H9 (cell line): Measurements from ENCODE around the gene TMEM156. TPM values are rescaled to one million over a fixed set of nuclear protein-coding genes. Genes with fewer than 3 reads are reported as not detected.

Source experiments
- DNase-seq: peaks from one replicate; pipeline ENCODE4 v3.0.0-alpha.2; 2017
- H2AFZ ChIP-seq: one replicate; pipeline ENCODE4 v1.6.1; 2013; ENCODE audit warnings: mild to moderate bottlenecking, low read length, control low read depth, moderate library complexity
- H2AK5ac ChIP-seq: 2 replicates; pipeline ENCODE4 v1.6.1; 2013; ENCODE audit warnings: low read length, control low read depth, mixed read lengths; ENCODE audit not compliant: insufficient read length
- H2BK120ac ChIP-seq: one replicate; pipeline ENCODE4 v1.6.1; 2013; ENCODE audit warnings: low read depth, mild to moderate bottlenecking, low read length, control low read depth, inconsistent platforms; ENCODE audit not compliant: poor library complexity, severe bottlenecking
- H2BK12ac ChIP-seq: 2 replicates; pipeline ENCODE4 v1.6.1; 2013; ENCODE audit warnings: low read length, control low read depth, mixed read lengths, low read depth; ENCODE audit not compliant: insufficient read length
- H2BK15ac ChIP-seq: 2 replicates; pipeline ENCODE4 v1.6.1; 2013; ENCODE audit warnings: low read depth, low read length, control low read depth
- H2BK20ac ChIP-seq: one replicate; pipeline ENCODE4 v1.6.1; 2013; ENCODE audit warnings: low read depth, mild to moderate bottlenecking, low read length, control low read depth, inconsistent platforms; ENCODE audit not compliant: poor library complexity, severe bottlenecking
- H2BK5ac ChIP-seq: 2 replicates; pipeline ENCODE4 v1.6.1; 2013; ENCODE audit warnings: low read length, control low read depth, mixed read lengths; ENCODE audit not compliant: insufficient read length
- H3K14ac ChIP-seq: 2 replicates; pipeline ENCODE4 v1.6.1; 2013; ENCODE audit warnings: low read length, control low read depth; ENCODE audit not compliant: insufficient read depth
- H3K18ac ChIP-seq: 2 replicates; pipeline ENCODE4 v1.6.1; 2013; ENCODE audit warnings: low read depth, mild to moderate bottlenecking, mixed read lengths, low read length, control low read depth; ENCODE audit not compliant: insufficient read length
- H3K23ac ChIP-seq: 2 replicates; pipeline ENCODE4 v1.6.1; 2013; ENCODE audit warnings: low read length, control low read depth, mixed read lengths, low read depth; ENCODE audit not compliant: insufficient read length
- H3K23me2 ChIP-seq: 2 replicates; pipeline ENCODE4 v1.6.1; 2013; ENCODE audit warnings: low read depth, mild to moderate bottlenecking, mixed read lengths, low read length, control low read depth; ENCODE audit not compliant: insufficient read length, poor library complexity, severe bottlenecking
- H3K27ac ChIP-seq: 2 replicates; pipeline ENCODE4 v1.5.1; 2013; ENCODE audit warnings: low read length, control low read depth, mixed read lengths, low read depth; ENCODE audit not compliant: insufficient read length
- H3K27me3 ChIP-seq: 2 replicates; pipeline ENCODE4 v1.6.1; 2013; ENCODE audit warnings: low read length, control low read depth, inconsistent platforms; ENCODE audit not compliant: insufficient read depth
- H3K4ac ChIP-seq: 2 replicates; pipeline ENCODE4 v1.6.1; 2013; ENCODE audit warnings: low read depth, mild to moderate bottlenecking, control low read depth, inconsistent platforms, low read length, moderate library complexity
- H3K4me1 ChIP-seq: 2 replicates; pipeline ENCODE4 v1.6.1; 2013; ENCODE audit warnings: low read length, control low read depth, inconsistent platforms; ENCODE audit not compliant: insufficient read depth
- H3K4me2 ChIP-seq: 2 replicates; pipeline ENCODE4 v1.6.1; 2013; ENCODE audit warnings: low read length, control low read depth, mixed read lengths; ENCODE audit not compliant: insufficient read length, insufficient read depth
- H3K56ac ChIP-seq: 2 replicates; pipeline ENCODE4 v1.6.1; 2013; ENCODE audit warnings: low read depth, mild to moderate bottlenecking, mixed read lengths, low read length, control low read depth; ENCODE audit not compliant: insufficient read length
- H3K79me1 ChIP-seq: 2 replicates; pipeline ENCODE4 v1.6.1; 2013; ENCODE audit warnings: low read depth, mild to moderate bottlenecking, moderate library complexity, low read length, control low read depth, inconsistent platforms; ENCODE audit not compliant: insufficient read depth, poor library complexity, severe bottlenecking
- H3K79me2 ChIP-seq: 2 replicates; pipeline ENCODE4 v1.6.1; 2013; ENCODE audit warnings: low read length, control low read depth, inconsistent platforms; ENCODE audit not compliant: insufficient read depth
- H3K9ac ChIP-seq: 2 replicates; pipeline ENCODE4 v1.6.1; 2013; ENCODE audit warnings: low read length, control low read depth, mixed read lengths; ENCODE audit not compliant: insufficient read length; ENCODE audit errors: extremely low read depth
- H3K9me3 ChIP-seq: one replicate; pipeline ENCODE4 v1.6.1; 2013; ENCODE audit warnings: low read depth, low read length, inconsistent platforms; ENCODE audit not compliant: control insufficient read depth
- H3T11ph ChIP-seq: one replicate; pipeline ENCODE4 v1.6.1; 2013; ENCODE audit warnings: mild to moderate bottlenecking, low read length, control low read depth, inconsistent platforms
- H4K20me1 ChIP-seq: one replicate; pipeline ENCODE4 v1.6.1; 2013; ENCODE audit not compliant: control insufficient read depth, insufficient read length, insufficient read depth
- H4K5ac ChIP-seq: 2 replicates; pipeline ENCODE4 v1.6.1; 2013; ENCODE audit warnings: low read depth, mild to moderate bottlenecking, mixed read lengths, low read length, control low read depth; ENCODE audit not compliant: insufficient read length
- H4K8ac ChIP-seq: replicated peaks from 2 replicates; pipeline ENCODE4 v1.6.1; 2013; ENCODE audit warnings: low read length, control low read depth, mixed read lengths, low read depth; ENCODE audit not compliant: insufficient read length
- H4K91ac ChIP-seq: 2 replicates; pipeline ENCODE4 v1.6.1; 2013; ENCODE audit warnings: low read depth, mild to moderate bottlenecking, moderate library complexity, mixed read lengths, low read length, control low read depth; ENCODE audit not compliant: insufficient read length
- H3K27ac Mint-ChIP-seq, 3 experiments: 2 replicates in 2 of 3; 3 replicates in 1 of 3; pipeline ENCODE4 v1.8.0; 2020 to 2021; ENCODE audit warnings: mixed read lengths in 3 of 3, mild to moderate bottlenecking in 1 of 3, moderate library complexity in 1 of 3
- H3K27me3 Mint-ChIP-seq: 2 replicates; pipeline ENCODE4 v1.8.0; 2021; ENCODE audit warnings: low read depth, mild to moderate bottlenecking, moderate library complexity, mixed read lengths
- H3K36me3 Mint-ChIP-seq, 3 experiments: 2 replicates in 2 of 3; 3 replicates in 1 of 3; pipeline ENCODE4 v1.8.0; 2020 to 2021; ENCODE audit warnings: low read depth in 3 of 3, mixed read lengths in 3 of 3; ENCODE audit not compliant: insufficient read depth in 1 of 3
- H3K4me1 Mint-ChIP-seq, 2 experiments: 2 replicates each; pipeline ENCODE4 v1.8.0; 2020; ENCODE audit warnings: mixed read lengths in 2 of 2
- H3K4me3 Mint-ChIP-seq, 2 experiments: 2 replicates in 1 of 2; 3 replicates in 1 of 2; pipeline ENCODE4 v1.8.0; 2020 to 2021; ENCODE audit warnings: mild to moderate bottlenecking in 2 of 2, mixed read lengths in 2 of 2, moderate library complexity in 1 of 2
- H3K9me3 Mint-ChIP-seq, 2 experiments: 2 replicates in 1 of 2; 3 replicates in 1 of 2; pipeline ENCODE4 v1.8.0; 2020; ENCODE audit warnings: mild to moderate bottlenecking in 2 of 2, mixed read lengths in 2 of 2, moderate library complexity in 1 of 2
- CTCF ChIP-seq: fragments of 200-600 bp; sonication (generic); conservative IDR thresholded peaks from 3 replicates; pipeline ENCODE4 v1.8.0; 2021; ENCODE audit warnings: antibody characterized with exemption, mild to moderate bottlenecking
- WGBS: extraction: QIAGEN DNeasy Blood & Tissue Kit; methylation state at CpG from one replicate; pipeline ENCODE4 v1.1.7; 2013; ENCODE audit warnings: missing lambda C conversion rate, low lambda C conversion rate, mixed read lengths; ENCODE audit not compliant: insufficient read length; ENCODE audit errors: extremely low coverage; 5-methylcytosine and 5-hydroxymethylcytosine counted together
- total RNA-seq: library from RNA; stranded (reverse); gene quantifications from 2 replicates; pipeline ENCODE4 v1.2.1, GENCODE V29; 2021

TMEM156 gene
- total RNA-seq, 1 experiment from 2014 or later = not detected

- Histone ChIP-seq H2BK15ac (no peak overlapping the region), H3K56ac (no peak overlapping the region), H3K4ac (no peak overlapping the region), H3K27ac (no peak overlapping the region), H2BK20ac (no peak overlapping the region), H3K9me3 (no peaks in the 10 kb centered on the region), H3K4me2 (no peak overlapping the region), H2AK5ac (no peak overlapping the region), H3K14ac (no peak overlapping the region), H4K5ac (no peak overlapping the region), H3K79me2 (no peaks in the 10 kb centered on the region), H3K4me1 (no peaks in the 10 kb centered on the region), H2BK12ac (no peak overlapping the region), H3K18ac (no peak overlapping the region), H3T11ph (no peak overlapping the region), H3K9ac (no peak overlapping the region), H4K20me1 (no peaks in the 10 kb centered on the region), H2AFZ (no peak overlapping the region), H3K79me1 (no peaks in the 10 kb centered on the region), H3K27me3 (no peaks in the 10 kb centered on the region), H4K91ac (no peak overlapping the region), H2BK120ac (no peak overlapping the region), H3K23me2 (no peaks in the 10 kb centered on the region), H2BK5ac (no peak overlapping the region), H4K8ac (no peak overlapping the region), H3K23ac (no peak overlapping the region)
- WGBS = no CpG with 5 or more reads among the region's 1 CpG
- Mint-ChIP-seq H3K9me3 (no peaks in the 10 kb centered on the region), H3K4me3 (no peak overlapping the region), H3K4me1 (peaks cover 4 to 10% of the 10 kb centered on the region in 2 experiments; a peak in 3 of 4 replicates), H3K36me3 (no peaks in the 10 kb centered on the region), H3K27ac (no peak overlapping the region), H3K27me3 (no peaks in the 10 kb centered on the region)
- DNase-seq = no peak
- no peak for TF ChIP-seq CTCF
Measured at GRCh38 chr4:38952017-38952416, 80.2 kb downstream of the TMEM156 start.
